SU-DHL-6 (cell line): ENCODE results near the gene CCNY.

Experiments used
- H2AFZ ChIP-seq: fragments of 200-600 bp; sonication (generic); 2 replicates; pipeline ENCODE4 v1.6.1; 2014; ENCODE audit warnings: low read depth, mild to moderate bottlenecking, moderate library complexity, mixed read lengths, antibody characterized with exemption, low read length; ENCODE audit not compliant: severe bottlenecking
- H3F3A ChIP-seq: fragments of 200-600 bp; shearing (Covaris generic); 2 replicates; pipeline ENCODE4 v1.6.0; 2016; ENCODE audit warnings: antibody characterized with exemption, mild to moderate bottlenecking; ENCODE audit not compliant: insufficient read depth
- H3K27ac ChIP-seq: fragments of 200-600 bp; sonication (generic); 2 replicates; pipeline ENCODE4 v1.5.1; 2016; ENCODE audit warnings: low read depth, mild to moderate bottlenecking, low read length, moderate library complexity, mixed read lengths
- H3K27me3 ChIP-seq: fragments of 200-600 bp; sonication (generic), shearing (Covaris generic); 2 replicates; pipeline ENCODE4 v1.6.0; 2014; ENCODE audit warnings: mild to moderate bottlenecking, low read length
- H3K36me3 ChIP-seq: fragments of 200-600 bp; sonication (generic); 2 replicates; pipeline ENCODE4 v1.6.1; 2014; ENCODE audit warnings: mild to moderate bottlenecking, low read length, mixed read lengths
- H3K4me2 ChIP-seq: fragments of 300-600, 200-600 bp; shearing (Covaris generic), sonication (generic); 2 replicates; pipeline ENCODE4 v1.6.0; 2014; ENCODE audit warnings: low read length, low read depth, mild to moderate bottlenecking; ENCODE audit not compliant: poor library complexity, severe bottlenecking
- H3K4me3 ChIP-seq: fragments of 200-600 bp; sonication (generic); 2 replicates; pipeline ENCODE4 v1.5.1; 2014; ENCODE audit warnings: antibody characterized with exemption, low read length, mild to moderate bottlenecking, mixed read lengths; ENCODE audit not compliant: insufficient read depth, poor library complexity, severe bottlenecking
- H3K79me2 ChIP-seq: fragments of 200-600 bp; sonication (generic); 2 replicates; pipeline ENCODE4 v1.6.1; 2014; ENCODE audit warnings: mild to moderate bottlenecking, low read length, moderate library complexity; ENCODE audit not compliant: insufficient read depth
- H3K9ac ChIP-seq: fragments of 200-600 bp; sonication (generic); 2 replicates; pipeline ENCODE4 v1.7.0; 2014; ENCODE audit warnings: mild to moderate bottlenecking, low read length
- H3K9me2 ChIP-seq: fragments of 200-600 bp; sonication (generic); replicated peaks from 2 replicates; pipeline ENCODE4 v1.6.1; 2014; ENCODE audit warnings: low read length; ENCODE audit not compliant: insufficient read depth
- H3K9me3 ChIP-seq: fragments of 200-600 bp; sonication (generic); 2 replicates; pipeline ENCODE4 v1.6.1; 2014; ENCODE audit warnings: low read length, mixed read lengths; ENCODE audit not compliant: insufficient read depth
- H4K20me1 ChIP-seq: fragments of 200-600 bp; sonication (generic); 2 replicates; pipeline ENCODE4 v1.6.1; 2014; ENCODE audit warnings: low read depth, mild to moderate bottlenecking, antibody characterized with exemption, low read length, moderate library complexity, mixed read lengths
- EZH2phosphoT487 ChIP-seq: fragments of 200-600 bp; sonication (generic), shearing (Covaris generic); conservative IDR thresholded peaks from 2 replicates; pipeline ENCODE4 v1.6.1; 2018; ENCODE audit warnings: mild to moderate bottlenecking, antibody characterized with exemption, low read length, moderate library complexity, mixed read lengths
- TF ChIP-seq, protein P1 (sequence below): fragments of 200-600 bp; sonication (generic); IDR thresholded peaks from one replicate; pipeline ENCODE4 v1.5.1; 2017; ENCODE audit warnings: antibody characterized with exemption, mild to moderate bottlenecking, low read length, moderate library complexity; ENCODE audit not compliant: insufficient read depth, poor library complexity, severe bottlenecking

Gene CCNY

DNA sequence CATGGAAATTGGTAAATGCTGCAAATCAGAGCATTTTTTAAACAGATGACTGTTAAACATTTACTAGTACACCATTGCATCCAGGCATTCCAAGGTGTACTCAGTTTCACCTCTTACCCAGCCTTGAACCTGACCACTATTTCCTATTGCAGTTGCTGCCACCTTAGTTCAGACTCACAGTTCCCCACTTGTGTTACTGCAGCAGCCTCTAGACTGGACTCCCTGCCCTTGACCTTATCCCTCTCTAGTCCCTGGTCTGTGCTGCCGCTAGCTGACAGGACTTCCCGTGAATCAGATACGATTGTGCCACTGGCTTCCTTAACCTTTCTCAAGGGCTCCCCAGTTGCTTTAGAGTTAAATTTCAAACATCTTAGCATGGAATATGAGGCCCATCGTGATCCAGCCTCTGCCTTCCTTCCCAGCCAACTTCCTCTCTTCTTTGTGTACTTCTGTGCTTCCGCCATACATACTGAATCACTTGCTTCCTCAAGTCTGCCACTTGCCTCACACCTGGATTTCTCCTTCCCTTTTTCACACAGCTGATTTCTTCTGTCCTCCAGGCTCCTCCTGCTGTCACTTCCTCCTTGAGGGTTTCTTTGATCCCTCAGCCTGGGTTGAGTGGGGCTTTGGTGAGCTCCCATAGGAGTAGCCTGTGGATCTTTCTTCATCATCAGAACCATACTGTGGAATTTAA, 150.1 kb downstream of the CCNY start:
- Histone ChIP-seq H4K20me1 (no peaks in the 10 kb centered on the region), H3K9me2 (no peaks in the 10 kb centered on the region), H3K4me3 (no peak overlapping the region), H3K27ac (no peak overlapping the region), H2AFZ (no peak overlapping the region), H3K9me3 (no peaks in the 10 kb centered on the region), H3K36me3 (no peaks in the 10 kb centered on the region), H3K9ac (no peak overlapping the region), H3K4me2 (no peak overlapping the region), H3K79me2 (no peaks in the 10 kb centered on the region), H3F3A (no peaks in the 10 kb centered on the region), H3K27me3 (no peaks in the 10 kb centered on the region)
- no peak for TF ChIP-seq EZH2phosphoT487
- TF ChIP-seq, protein P1, sequence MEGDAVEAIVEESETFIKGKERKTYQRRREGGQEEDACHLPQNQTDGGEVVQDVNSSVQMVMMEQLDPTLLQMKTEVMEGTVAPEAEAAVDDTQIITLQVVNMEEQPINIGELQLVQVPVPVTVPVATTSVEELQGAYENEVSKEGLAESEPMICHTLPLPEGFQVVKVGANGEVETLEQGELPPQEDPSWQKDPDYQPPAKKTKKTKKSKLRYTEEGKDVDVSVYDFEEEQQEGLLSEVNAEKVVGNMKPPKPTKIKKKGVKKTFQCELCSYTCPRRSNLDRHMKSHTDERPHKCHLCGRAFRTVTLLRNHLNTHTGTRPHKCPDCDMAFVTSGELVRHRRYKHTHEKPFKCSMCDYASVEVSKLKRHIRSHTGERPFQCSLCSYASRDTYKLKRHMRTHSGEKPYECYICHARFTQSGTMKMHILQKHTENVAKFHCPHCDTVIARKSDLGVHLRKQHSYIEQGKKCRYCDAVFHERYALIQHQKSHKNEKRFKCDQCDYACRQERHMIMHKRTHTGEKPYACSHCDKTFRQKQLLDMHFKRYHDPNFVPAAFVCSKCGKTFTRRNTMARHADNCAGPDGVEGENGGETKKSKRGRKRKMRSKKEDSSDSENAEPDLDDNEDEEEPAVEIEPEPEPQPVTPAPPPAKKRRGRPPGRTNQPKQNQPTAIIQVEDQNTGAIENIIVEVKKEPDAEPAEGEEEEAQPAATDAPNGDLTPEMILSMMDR, result no peak

DNA sequence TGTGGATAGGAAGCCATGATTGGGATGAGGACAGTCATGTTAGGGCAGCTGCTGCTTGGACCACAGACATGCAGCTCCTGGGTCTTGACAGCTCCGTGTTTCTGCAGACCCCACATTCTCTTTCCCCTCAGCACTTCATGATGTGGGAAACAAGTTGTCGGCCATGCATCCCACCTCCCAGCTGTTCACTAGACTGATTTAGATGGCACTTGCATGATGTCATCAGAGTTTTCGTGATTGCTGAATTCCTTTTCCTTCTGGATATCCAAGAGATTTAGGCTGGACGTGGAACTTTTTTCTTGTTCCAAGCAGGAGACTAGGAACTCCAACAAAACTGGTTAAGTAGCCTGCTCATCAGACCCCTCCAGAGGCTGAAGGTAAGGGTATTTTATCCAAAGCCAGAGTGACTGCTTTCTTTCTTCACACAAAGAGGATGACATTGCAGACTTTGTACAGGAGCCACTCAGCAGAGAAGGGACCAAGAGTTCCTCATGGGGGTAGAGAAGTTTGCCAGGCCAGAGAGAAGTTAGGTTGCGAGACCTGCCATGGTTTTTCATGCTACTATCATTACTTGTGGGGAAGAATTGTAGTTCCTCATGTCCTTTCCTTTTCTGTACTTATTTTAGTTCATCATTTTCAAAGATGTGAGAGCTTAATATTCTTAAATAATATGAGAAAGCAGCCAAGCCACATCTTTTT, 151.2 kb downstream of the CCNY start:
- Histone ChIP-seq H2AFZ (no peak overlapping the region), H3K27ac (no peak overlapping the region), H3K4me3 (no peak overlapping the region), H3K79me2 (no peaks in the 10 kb centered on the region), H3K9me3 (no peaks in the 10 kb centered on the region), H3K36me3 (no peaks in the 10 kb centered on the region), H3F3A (no peaks in the 10 kb centered on the region), H3K9me2 (no peaks in the 10 kb centered on the region), H4K20me1 (no peaks in the 10 kb centered on the region), H3K4me2 (no peak overlapping the region), H3K27me3 (no peaks in the 10 kb centered on the region), H3K9ac (no peak overlapping the region)
- no peak for TF ChIP-seq EZH2phosphoT487
- TF ChIP-seq, protein P1, result no peak

DNA sequence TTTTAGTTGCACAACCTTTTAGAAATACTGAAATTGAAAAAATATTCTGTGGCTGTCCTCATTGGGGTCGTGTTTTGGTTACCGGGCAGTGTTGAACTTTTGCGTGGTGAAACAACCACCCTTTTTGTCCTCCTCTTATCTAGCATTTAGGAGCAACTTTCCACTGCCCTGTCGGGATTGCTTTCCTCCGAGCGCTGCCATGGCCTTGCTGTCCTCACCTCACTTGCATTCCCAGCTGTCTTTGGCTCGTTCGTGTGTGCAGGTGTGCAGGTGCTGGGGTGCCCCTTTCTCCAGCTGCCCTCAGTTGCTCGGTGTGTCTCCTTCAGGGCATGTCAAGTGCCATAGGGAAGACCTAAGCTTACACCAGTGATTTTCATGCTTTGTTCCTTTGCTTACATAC, 151.9 kb downstream of the CCNY start:
- no peaks in the 10 kb centered on the region for H4K20me1 ChIP-seq
- H3K27me3 ChIP-seq, result no peaks in the 10 kb centered on the region
- no peaks in the 10 kb centered on the region for H3K9me2 ChIP-seq
- H3K79me2 ChIP-seq, result no peaks in the 10 kb centered on the region
- no peak overlapping the region for H3K4me2 ChIP-seq
- no peak overlapping the region for H3K9ac ChIP-seq
- no peak overlapping the region for H3K4me3 ChIP-seq
- TF ChIP-seq, protein P1, result no peak
- TF ChIP-seq EZH2phosphoT487, result no peak
- no peak overlapping the region for H3K27ac ChIP-seq
- H2AFZ ChIP-seq, result no peak overlapping the region
- no peaks in the 10 kb centered on the region for H3K36me3 ChIP-seq
- no peaks in the 10 kb centered on the region for H3K9me3 ChIP-seq
- no peaks in the 10 kb centered on the region for H3F3A ChIP-seq
